ENCODE results near the gene SOX5. TPM values are rescaled to one million over a fixed set of nuclear protein-coding genes. Genes with fewer than 3 reads are reported as not detected.

The SOX5 gene
- total RNA-seq, 1 experiment from 2014 or later: 0.52 TPM

- Histone ChIP-seq H3K9me3 (ENCODE audit: control insufficient read depth in 1 of 2, insufficient read depth in 1 of 2, low read depth in 1 of 2, low read length in 2 of 2) (peaks cover 7 to 23% of the 10 kb centered on the region in 2 experiments; a peak in 3 of 4 replicates), H3K9me2 (ENCODE audit: insufficient read depth) (no peaks in the 10 kb centered on the region), H3K4me1 (ENCODE audit: control insufficient read depth in 1 of 2, insufficient read depth in 2 of 2, low read length in 2 of 2) (no peaks in the 10 kb centered on the region), H3K4me3 (replicated peaks in 1 of 2; ENCODE audit: low read depth in 1 of 2, low read length in 2 of 2) (no peak overlapping the region), H3K27me3 (ENCODE audit: insufficient read depth, low read length) (no peaks in the 10 kb centered on the region), H3K36me3 (ENCODE audit: control insufficient read depth in 1 of 2, insufficient read depth in 2 of 2, low read length in 2 of 2) (no peaks in the 10 kb centered on the region), H3K27ac (ENCODE audit: low read depth, low read length) (no peak overlapping the region), H3K9ac (ENCODE audit: low read length) (no peak overlapping the region), H2AFZ (ENCODE audit: low read depth, low read length, poor library complexity, severe bottlenecking) (no peak overlapping the region), H3K4me2 (ENCODE audit: low read length) (no peak overlapping the region), H3K79me2 (ENCODE audit: insufficient read depth, low read length) (no peaks in the 10 kb centered on the region), H4K20me1 (ENCODE audit: insufficient read depth) (no peaks in the 10 kb centered on the region)
- POLR2A ChIA-PET: no interaction called here
- RAD21 ChIA-PET (ENCODE audit: low non-redundant PET in 1 of 2, low total read pairs in 2 of 2, uncharacterized antibody in 2 of 2, unreplicated experiment in 2 of 2): no interaction called here
- intact Hi-C loops (cut with micrococcal nuclease): no loop called here
- no peak for ATAC-seq
- BruUV-seq (replicated peaks): no TSS peak
- no peak for TF ChIP-seq TCF7L2 (IDR thresholded peaks at IDR 0.05; ENCODE audit: borderline replicate concordance, extremely low read depth, insufficient read depth, insufficient read length)
- TF ChIP-seq ZNF274 (IDR thresholded peaks at IDR 0.05; ENCODE audit: low read depth, low read length): no peak
- no peak for TF ChIP-seq MAX (IDR thresholded peaks at IDR 0.05)
- TF ChIP-seq EZH2phosphoT487 (IDR thresholded peaks at IDR 0.05; ENCODE audit: borderline replicate concordance): no peak
- no peak for TF ChIP-seq RAD21 (IDR thresholded peaks at IDR 0.05; ENCODE audit: low read depth)
- TF ChIP-seq ELF1 (IDR thresholded peaks at IDR 0.05; ENCODE audit: borderline replicate concordance, low read depth): no peak
- TF ChIP-seq JUND (IDR thresholded peaks at IDR 0.05): no peak
- TF ChIP-seq POLR2A (IDR thresholded peaks at IDR 0.05; ENCODE audit: borderline replicate concordance, extremely low read depth, insufficient read depth, insufficient read length): no peak
- TF ChIP-seq POLR2AphosphoS5 (IDR thresholded peaks at IDR 0.05; ENCODE audit: low read depth, low read length): no peak
- no peak for TF ChIP-seq SP1 (IDR thresholded peaks at IDR 0.05; ENCODE audit: low read depth)
- TF ChIP-seq ZBTB33 (IDR thresholded peaks at IDR 0.05; ENCODE audit: extremely low read depth, insufficient replicate concordance, low read length): no peak
- TF ChIP-seq EZH2 (IDR thresholded peaks at IDR 0.05): no peak
- TF ChIP-seq CEBPB (IDR thresholded peaks at IDR 0.05; ENCODE audit: low read depth): no peak
- no peak for TF ChIP-seq SRF (IDR thresholded peaks at IDR 0.05; ENCODE audit: low read depth)
- no peak for TF ChIP-seq CBX3 (IDR thresholded peaks at IDR 0.05; ENCODE audit: low read depth)
- DNase-seq (ENCODE audit: low read depth, low spot score): no peak
- CTCF ChIA-PET: no interaction called here
These were observed 60.4 kb downstream of the SOX5 start for GRCh38 chr12:23889069-23889440.
